HepG2 (cell line): ENCODE data around the gene COL9A3. TPM values are rescaled to one million over a fixed set of nuclear protein-coding genes. Genes with fewer than 3 reads are reported as not detected.

ENCODE experiments used
- EED ChIP-seq: sonication (generic); formaldehyde crosslinking; IDR thresholded peaks from 2 replicates; pipeline ENCODE4 v1.5.0; 2020; ENCODE audit warnings: mild to moderate bottlenecking, missing genetic modification reagents
- HCFC1 ChIP-seq: fragments of 150-350 bp; IDR thresholded peaks from 2 replicates; pipeline ENCODE4 v1.6.1; 2014; ENCODE audit warnings: low read depth, low read length
- JUND ChIP-seq: sonication (generic); formaldehyde crosslinking; IDR thresholded peaks from 2 replicates; pipeline ENCODE4 v1.8.0; 2022; ENCODE audit warnings: mild to moderate bottlenecking, missing genetic modification reagents
- KLF9 ChIP-seq: IDR thresholded peaks from 2 replicates; pipeline ENCODE4 v1.6.1; 2016; ENCODE audit warnings: low read depth
- MED13 ChIP-seq: sonication (generic); formaldehyde crosslinking; IDR thresholded peaks from 2 replicates; pipeline ENCODE4 v1.5.0; 2020; ENCODE audit warnings: missing genetic modification reagents
- MED8 ChIP-seq: sonication (generic); formaldehyde crosslinking; IDR thresholded peaks from 2 replicates; pipeline ENCODE4 v1.8.1; 2023; ENCODE audit warnings: mild to moderate bottlenecking, missing genetic modification reagents; ENCODE audit not compliant: insufficient replicate concordance
- MYNN ChIP-seq: sonication (generic); formaldehyde crosslinking; IDR thresholded peaks from 2 replicates; pipeline ENCODE4 v1.4.0; 2020; ENCODE audit warnings: mild to moderate bottlenecking, low read depth, missing genetic modification reagents
- RFX3 ChIP-seq: IDR thresholded peaks from 2 replicates; pipeline ENCODE4 v1.6.1; 2016; ENCODE audit warnings: missing biosample characterization, missing genetic modification reagents
- SOX13 ChIP-seq, 3 experiments: fragments of 450-650 bp in 1 of 3; sonication (generic) in 1 of 3; formaldehyde crosslinking in 1 of 3; IDR thresholded peaks in 2 of 3; conservative IDR thresholded peaks in 1 of 3; 2 replicates each; pipeline versions ENCODE4 v1.5.0 to v1.6.1; 2016 to 2020; ENCODE audit warnings: antibody characterized with exemption in 1 of 3, mild to moderate bottlenecking in 1 of 3, missing compliant biosample characterization in 1 of 3, missing genetic modification reagents in 1 of 3, moderate library complexity in 1 of 3
- ZBTB3 ChIP-seq: sonication (generic); formaldehyde crosslinking; IDR thresholded peaks from 2 replicates; pipeline ENCODE4 v1.4.0; 2020; ENCODE audit warnings: low read depth, mild to moderate bottlenecking, moderate library complexity, missing genetic modification reagents, borderline replicate concordance
- ZMYM3 ChIP-seq: sonication (generic); formaldehyde crosslinking; IDR thresholded peaks from 2 replicates; pipeline ENCODE4 v1.5.1; 2020; ENCODE audit warnings: mild to moderate bottlenecking, missing genetic modification reagents
- ZNF121 ChIP-seq: sonication (generic); formaldehyde crosslinking; IDR thresholded peaks from 2 replicates; pipeline ENCODE4 v1.5.0; 2020; ENCODE audit warnings: mild to moderate bottlenecking, missing genetic modification reagents
- ZNF232 ChIP-seq: sonication (generic); formaldehyde crosslinking; IDR thresholded peaks from 2 replicates; pipeline ENCODE4 v1.4.0; 2020; ENCODE audit warnings: missing genetic modification reagents, borderline replicate concordance
- ZNF251 ChIP-seq: sonication (generic); formaldehyde crosslinking; IDR thresholded peaks from 2 replicates; pipeline ENCODE4 v1.9.0; 2021; ENCODE audit warnings: mild to moderate bottlenecking, missing genetic modification reagents
- ZNF260 ChIP-seq: sonication (generic); formaldehyde crosslinking; IDR thresholded peaks from 2 replicates; pipeline ENCODE4 v1.4.0; 2020; ENCODE audit warnings: missing genetic modification reagents, low read depth, mild to moderate bottlenecking, borderline replicate concordance
- ZNF430 ChIP-seq: sonication (generic); formaldehyde crosslinking; IDR thresholded peaks from 2 replicates; pipeline ENCODE4 v1.9.0; 2021; ENCODE audit warnings: mild to moderate bottlenecking, missing genetic modification reagents
- ZNF619 ChIP-seq: sonication (generic); formaldehyde crosslinking; IDR thresholded peaks from 2 replicates; pipeline ENCODE4 v1.4.0; 2020; ENCODE audit warnings: mild to moderate bottlenecking, missing genetic modification reagents
- polyA plus RNA-seq, 8 experiments: library from polyadenylated mRNA; depleted of rRNA in 3 of 8; stranded (reverse) in 7 of 8; unstranded in 1 of 8; fragments of >200 nt; fragmentation: Illumina TruSeq in 4 of 8; extraction: Trizol in 4 of 8; gene quantifications; 2 replicates each; pipeline versions ENCODE4 v1.2.1 to v1.2.3, GENCODE V29; 2011 to 2016; ENCODE audit warnings: low read depth in 4 of 8, missing spikeins in 1 of 8, mixed read lengths in 1 of 8; ENCODE audit not compliant: insufficient read depth in 1 of 8
- total RNA-seq, 5 experiments: library from RNA; depleted of rRNA; stranded (reverse); fragments of >200 nt; fragmentation: Illumina TruSeq; extraction: Trizol; gene quantifications; 2 replicates each; pipeline ENCODE4 v1.2.3, GENCODE V29; 2016; ENCODE audit warnings: low read depth in 1 of 5
- TF ChIP-seq, protein P1 (sequence below): sonication (generic); formaldehyde crosslinking; IDR thresholded peaks from 2 replicates; pipeline ENCODE4 v1.9.0; 2022; ENCODE audit warnings: low read depth, missing genetic modification reagents
- TF ChIP-seq, protein P2 (sequence below): sonication (generic); formaldehyde crosslinking; IDR thresholded peaks from 2 replicates; pipeline ENCODE4 v1.5.0; 2020; ENCODE audit warnings: missing genetic modification reagents, mild to moderate bottlenecking, borderline replicate concordance
- TF ChIP-seq, protein P3 (sequence below): sonication (generic); formaldehyde crosslinking; IDR thresholded peaks from 2 replicates; pipeline ENCODE4 v1.5.0; 2020; ENCODE audit warnings: mild to moderate bottlenecking, missing genetic modification reagents
- TF ChIP-seq, protein P4 (sequence below): sonication (generic); formaldehyde crosslinking; IDR thresholded peaks from 2 replicates; pipeline ENCODE4 v1.4.0; 2020; ENCODE audit warnings: missing genetic modification reagents
- TF ChIP-seq, protein P5 (sequence below): sonication (generic); formaldehyde crosslinking; IDR thresholded peaks from 2 replicates; pipeline ENCODE4 v1.4.0; 2020; ENCODE audit warnings: mild to moderate bottlenecking, missing genetic modification reagents

Gene COL9A3
- total and polyA plus RNA-seq, 2 of the 13 experiments (the other 11 are each of a cell fraction or from before 2014, with no cell fraction given), result 155 to 204 TPM

GRCh38 chr20:62793757-62794006 is 23.2 kb upstream of the COL9A3 start (continued):
- TF ChIP-seq MED8 (CRISPR knock-in tag) (no peak), ZBTB3 (no peak), ZNF251 (no peak), KLF9 (CRISPR knock-in tag) (no peak), HCFC1 (0 out of 2 replicates have a peak, but pooled peaks have one; percentile 30), JUND (0 out of 2 replicates have a peak, but pooled peaks have one; percentile 47), ZNF619 (CRISPR knock-in tag) (no peak), RFX3 (CRISPR knock-in tag) (peak; percentile 29; the same call in 1 of the 2 replicates), MED13 (CRISPR knock-in tag) (peak; percentile 30; the same call in 1 of the 2 replicates), ZNF121 (CRISPR knock-in tag) (no peak; the same call in 1 of the 2 replicates), ZNF260 (CRISPR knock-in tag) (0 out of 2 replicates have a peak, but pooled peaks have one; percentile 26), SOX13 (IDR thresholded peaks at IDR 0.05) (no peak), SOX13 (CRISPR knock-in tag; conservative IDR thresholded peaks at IDR 0.05 in 1 of 2, IDR thresholded peaks at IDR 0.05 in 1 of 2) (no peak), ZMYM3 (peak; percentile 95), ZNF430 (CRISPR knock-in tag) (0 out of 2 replicates have a peak, but pooled peaks have one; percentile 15), ZNF232 (CRISPR knock-in tag) (peak; percentile 81; the same call in 1 of the 2 replicates), EED (CRISPR knock-in tag) (peak; percentile 87; the same call in 1 of the 2 replicates), MYNN (CRISPR knock-in tag) (no peak)
- TF ChIP-seq, protein P1, sequence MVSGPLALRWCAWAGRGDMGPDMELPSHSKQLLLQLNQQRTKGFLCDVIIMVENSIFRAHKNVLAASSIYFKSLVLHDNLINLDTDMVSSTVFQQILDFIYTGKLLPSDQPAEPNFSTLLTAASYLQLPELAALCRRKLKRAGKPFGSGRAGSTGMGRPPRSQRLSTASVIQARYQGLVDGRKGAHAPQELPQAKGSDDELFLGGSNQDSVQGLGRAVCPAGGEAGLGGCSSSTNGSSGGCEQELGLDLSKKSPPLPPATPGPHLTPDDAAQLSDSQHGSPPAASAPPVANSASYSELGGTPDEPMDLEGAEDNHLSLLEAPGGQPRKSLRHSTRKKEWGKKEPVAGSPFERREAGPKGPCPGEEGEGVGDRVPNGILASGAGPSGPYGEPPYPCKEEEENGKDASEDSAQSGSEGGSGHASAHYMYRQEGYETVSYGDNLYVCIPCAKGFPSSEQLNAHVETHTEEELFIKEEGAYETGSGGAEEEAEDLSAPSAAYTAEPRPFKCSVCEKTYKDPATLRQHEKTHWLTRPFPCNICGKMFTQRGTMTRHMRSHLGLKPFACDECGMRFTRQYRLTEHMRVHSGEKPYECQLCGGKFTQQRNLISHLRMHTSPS (CRISPR knock-in tag), result peak; percentile 70; the same call in 1 of the 2 replicates
- TF ChIP-seq, protein P2, sequence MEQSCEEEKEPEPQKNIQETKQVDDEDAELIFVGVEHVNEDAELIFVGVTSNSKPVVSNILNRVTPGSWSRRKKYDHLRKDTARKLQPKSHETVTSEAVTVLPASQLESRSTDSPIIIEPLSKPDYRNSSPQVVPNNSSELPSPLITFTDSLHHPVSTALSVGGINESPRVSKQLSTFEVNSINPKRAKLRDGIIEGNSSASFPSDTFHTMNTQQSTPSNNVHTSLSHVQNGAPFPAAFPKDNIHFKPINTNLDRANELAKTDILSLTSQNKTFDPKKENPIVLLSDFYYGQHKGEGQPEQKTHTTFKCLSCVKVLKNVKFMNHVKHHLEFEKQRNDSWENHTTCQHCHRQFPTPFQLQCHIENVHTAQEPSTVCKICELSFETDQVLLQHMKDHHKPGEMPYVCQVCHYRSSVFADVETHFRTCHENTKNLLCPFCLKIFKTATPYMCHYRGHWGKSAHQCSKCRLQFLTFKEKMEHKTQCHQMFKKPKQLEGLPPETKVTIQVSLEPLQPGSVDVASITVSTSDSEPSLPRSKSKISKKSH (CRISPR knock-in tag), result peak; percentile 63; the same call in 1 of the 2 replicates
- TF ChIP-seq, protein P3, sequence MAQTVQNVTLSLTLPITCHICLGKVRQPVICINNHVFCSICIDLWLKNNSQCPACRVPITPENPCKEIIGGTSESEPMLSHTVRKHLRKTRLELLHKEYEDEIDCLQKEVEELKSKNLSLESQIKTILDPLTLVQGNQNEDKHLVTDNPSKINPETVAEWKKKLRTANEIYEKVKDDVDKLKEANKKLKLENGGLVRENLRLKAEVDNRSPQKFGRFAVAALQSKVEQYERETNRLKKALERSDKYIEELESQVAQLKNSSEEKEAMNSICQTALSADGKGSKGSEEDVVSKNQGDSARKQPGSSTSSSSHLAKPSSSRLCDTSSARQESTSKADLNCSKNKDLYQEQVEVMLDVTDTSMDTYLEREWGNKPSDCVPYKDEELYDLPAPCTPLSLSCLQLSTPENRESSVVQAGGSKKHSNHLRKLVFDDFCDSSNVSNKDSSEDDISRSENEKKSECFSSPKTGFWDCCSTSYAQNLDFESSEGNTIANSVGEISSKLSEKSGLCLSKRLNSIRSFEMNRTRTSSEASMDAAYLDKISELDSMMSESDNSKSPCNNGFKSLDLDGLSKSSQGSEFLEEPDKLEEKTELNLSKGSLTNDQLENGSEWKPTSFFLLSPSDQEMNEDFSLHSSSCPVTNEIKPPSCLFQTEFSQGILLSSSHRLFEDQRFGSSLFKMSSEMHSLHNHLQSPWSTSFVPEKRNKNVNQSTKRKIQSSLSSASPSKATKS (CRISPR knock-in tag), result no peak
- TF ChIP-seq, protein P4, sequence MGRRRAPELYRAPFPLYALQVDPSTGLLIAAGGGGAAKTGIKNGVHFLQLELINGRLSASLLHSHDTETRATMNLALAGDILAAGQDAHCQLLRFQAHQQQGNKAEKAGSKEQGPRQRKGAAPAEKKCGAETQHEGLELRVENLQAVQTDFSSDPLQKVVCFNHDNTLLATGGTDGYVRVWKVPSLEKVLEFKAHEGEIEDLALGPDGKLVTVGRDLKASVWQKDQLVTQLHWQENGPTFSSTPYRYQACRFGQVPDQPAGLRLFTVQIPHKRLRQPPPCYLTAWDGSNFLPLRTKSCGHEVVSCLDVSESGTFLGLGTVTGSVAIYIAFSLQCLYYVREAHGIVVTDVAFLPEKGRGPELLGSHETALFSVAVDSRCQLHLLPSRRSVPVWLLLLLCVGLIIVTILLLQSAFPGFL (CRISPR knock-in tag), result peak; percentile 83; the same call in 1 of the 2 replicates
- TF ChIP-seq, protein P5, sequence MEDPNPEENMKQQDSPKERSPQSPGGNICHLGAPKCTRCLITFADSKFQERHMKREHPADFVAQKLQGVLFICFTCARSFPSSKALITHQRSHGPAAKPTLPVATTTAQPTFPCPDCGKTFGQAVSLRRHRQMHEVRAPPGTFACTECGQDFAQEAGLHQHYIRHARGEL (CRISPR knock-in tag), result 0 out of 2 replicates have a peak, but pooled peaks have one; percentile 19
